GM18858 (cell line): ENCODE results near the gene GPALPP1.
"Not testable (repeated sequence)": the region's sequence is repeated elsewhere in the genome, so short reads cannot be mapped to it uniquely, and the experiment has no call there.

Source experiments
- ATAC-seq: cut with Tn5 transposase; IDR thresholded peaks from one replicate; pipeline ENCODE4 v1.9.1; 2021; ENCODE audit not compliant: unreplicated experiment

GPALPP1 gene, protein sequence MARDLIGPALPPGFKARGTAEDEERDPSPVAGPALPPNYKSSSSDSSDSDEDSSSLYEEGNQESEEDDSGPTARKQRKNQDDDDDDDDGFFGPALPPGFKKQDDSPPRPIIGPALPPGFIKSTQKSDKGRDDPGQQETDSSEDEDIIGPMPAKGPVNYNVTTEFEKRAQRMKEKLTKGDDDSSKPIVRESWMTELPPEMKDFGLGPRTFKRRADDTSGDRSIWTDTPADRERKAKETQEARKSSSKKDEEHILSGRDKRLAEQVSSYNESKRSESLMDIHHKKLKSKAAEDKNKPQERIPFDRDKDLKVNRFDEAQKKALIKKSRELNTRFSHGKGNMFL

DNA sequence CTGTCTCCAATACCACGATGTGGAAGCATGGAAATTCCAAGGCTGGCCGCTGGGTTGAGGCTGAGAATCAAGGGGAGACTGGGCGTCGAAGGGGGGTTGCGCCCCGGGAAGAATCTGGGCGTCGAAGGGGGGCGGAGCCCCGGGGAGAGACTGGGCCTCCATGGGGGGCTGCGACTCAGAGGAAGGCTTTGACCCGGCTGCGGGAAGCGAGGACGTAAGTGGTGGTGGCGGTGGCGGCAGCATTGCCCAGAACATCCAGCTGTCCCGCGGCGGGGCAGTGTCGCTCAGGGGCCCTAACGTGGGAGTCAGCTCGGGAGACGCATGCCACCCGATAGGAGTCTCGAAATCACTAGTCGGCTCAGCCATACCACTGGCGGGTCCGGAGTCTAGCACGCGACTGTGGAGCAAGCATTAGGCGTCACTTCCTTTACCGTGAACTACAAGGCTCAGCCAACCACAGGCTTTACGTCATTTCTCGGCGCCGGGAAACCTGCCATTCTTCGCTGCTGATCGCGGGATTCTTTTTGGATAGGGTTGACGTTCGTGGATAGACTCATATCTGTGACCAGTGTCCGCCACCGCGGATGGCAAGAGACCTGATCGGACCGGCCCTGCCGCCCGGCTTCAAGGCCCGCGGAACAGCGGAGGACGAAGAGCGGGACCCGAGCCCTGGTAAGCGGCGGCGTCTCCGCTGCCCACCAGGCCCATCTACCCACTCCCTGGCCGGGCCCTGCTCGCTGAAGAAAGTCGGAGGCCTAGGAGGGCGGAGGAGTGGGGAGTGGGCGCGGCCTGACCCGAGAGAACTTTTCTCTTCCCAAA, at the start of gene GPALPP1, which contains the start of gene NUFIP1:
TSS of gene GPALPP1 (plus strand) at position 468 of the 819 bp plus-strand sequence. CDS start at position 585, 117 bp downstream.
TSS of gene NUFIP1 (minus strand) at position 401 of the 819 bp plus-strand sequence. CDS start at position 366, 35 bp downstream.
- peak; percentile 85 for ATAC-seq

DNA sequence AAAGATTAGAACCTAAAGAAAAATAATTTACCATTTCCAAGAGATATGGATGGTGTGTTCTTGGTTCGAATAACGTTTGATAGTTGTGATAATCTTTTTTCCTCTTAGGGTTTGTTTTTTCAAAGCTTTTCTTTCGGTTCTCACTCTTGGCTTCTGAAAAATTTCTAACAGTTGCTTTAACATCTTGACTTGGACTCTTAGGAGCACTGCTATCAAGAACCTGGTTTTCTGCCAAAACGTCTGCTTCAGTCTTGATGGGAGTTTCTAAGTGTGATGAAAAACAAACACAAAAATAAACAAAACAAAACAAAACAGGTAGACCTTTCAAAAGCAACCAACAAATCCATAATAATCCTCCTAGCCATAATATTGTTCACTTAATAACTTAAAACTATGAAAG, 45.9 kb upstream of the GPALPP1 start:
- ATAC-seq, result not testable (repeated sequence)

DNA sequence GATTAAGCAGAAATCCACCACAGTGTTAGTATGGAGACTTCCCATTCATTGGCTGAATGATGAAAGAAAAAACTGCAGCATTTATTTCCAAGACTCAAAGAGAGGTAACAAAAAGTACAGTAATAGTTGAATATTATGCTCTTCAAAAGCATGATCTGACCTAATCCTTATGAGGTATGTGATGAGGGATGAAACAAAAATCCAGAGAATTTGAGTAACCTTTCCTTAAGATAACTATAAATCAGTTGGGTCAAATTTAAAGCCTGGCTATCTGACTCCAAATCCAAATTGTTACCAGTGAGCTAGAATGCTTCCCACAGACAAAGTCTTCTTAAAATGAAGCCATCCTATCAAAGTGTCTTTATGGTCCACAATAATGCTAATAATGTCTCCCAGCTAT, 38.2 kb upstream of the GPALPP1 start:
- no peak for ATAC-seq

DNA sequence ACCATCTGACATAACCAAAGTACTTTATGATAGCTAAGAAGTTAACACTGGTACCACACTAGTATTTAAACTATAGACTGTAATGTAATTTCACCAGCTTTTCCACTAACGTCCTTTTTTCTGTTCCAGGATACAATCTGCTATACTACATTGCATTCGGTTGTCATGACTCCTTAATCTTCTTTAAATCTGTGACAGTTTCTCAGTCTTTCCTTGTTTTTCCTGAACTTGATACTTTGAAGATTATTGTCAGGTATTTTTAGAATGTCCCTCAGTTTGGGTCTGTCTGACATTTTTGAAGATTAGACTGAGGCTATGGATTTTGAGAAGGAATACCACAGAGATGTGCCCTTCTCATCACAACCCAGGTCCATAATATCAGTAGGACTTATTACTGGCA, 36.7 kb upstream of the GPALPP1 start:
- ATAC-seq, result no peak

DNA sequence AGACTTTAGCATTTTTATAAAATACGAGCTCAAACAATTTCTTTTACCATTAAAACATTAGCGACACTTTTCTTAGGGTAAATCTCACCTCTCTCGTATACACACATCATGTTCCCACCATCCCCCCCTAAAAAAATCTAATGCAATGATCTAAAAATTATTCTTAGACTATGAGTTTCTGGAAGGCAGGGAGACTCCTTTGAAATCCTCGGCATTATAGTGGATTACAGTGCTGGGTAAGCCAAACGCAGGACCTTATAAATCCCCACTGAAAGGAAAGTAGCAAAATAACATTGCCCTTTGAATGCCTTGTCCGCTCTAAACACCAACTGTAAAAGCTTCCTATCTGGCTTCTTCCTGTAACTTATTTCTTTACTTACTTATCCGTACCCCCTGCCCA, 35.1 kb upstream of the GPALPP1 start:
- ATAC-seq, result no peak

DNA sequence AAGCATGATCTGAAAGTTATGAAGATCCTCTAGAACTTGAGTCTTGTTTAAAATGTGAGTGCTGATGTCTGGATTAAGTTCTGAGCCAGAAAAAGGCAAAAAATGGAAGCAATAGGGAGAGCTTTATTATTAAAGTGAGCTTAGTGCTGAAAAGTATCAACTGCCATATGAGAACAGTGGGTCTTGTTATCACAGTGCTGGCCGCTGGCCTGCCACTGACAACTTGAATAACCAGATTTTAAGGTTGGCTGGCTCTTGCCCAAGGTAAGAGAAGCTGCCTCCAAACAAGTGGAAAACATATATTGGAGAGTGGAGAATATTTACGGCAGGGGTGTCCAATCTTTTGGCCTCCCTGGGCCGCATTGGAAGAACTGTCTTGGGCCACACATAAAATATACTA, 33.9 kb upstream of the GPALPP1 start:
- ATAC-seq, result no peak

DNA sequence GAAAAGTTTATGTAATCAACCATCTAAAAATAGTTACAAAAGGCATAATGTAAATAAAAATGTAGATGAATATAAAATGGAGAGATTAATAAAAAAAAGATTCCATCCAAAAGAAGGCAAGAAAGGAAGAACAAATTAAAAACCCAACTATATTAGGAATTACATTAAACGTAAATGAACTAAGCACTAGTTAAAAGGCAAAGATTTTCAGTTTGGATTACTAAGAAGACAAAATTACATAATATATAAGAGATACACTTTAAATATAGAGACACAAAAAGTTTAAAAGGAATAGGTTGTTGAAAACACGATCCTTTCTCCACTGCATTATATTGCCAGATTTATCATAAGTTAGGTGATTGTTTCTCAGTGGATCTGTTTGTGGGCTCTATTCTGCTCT, 27.3 kb upstream of the GPALPP1 start:
- ATAC-seq, result no peak

DNA sequence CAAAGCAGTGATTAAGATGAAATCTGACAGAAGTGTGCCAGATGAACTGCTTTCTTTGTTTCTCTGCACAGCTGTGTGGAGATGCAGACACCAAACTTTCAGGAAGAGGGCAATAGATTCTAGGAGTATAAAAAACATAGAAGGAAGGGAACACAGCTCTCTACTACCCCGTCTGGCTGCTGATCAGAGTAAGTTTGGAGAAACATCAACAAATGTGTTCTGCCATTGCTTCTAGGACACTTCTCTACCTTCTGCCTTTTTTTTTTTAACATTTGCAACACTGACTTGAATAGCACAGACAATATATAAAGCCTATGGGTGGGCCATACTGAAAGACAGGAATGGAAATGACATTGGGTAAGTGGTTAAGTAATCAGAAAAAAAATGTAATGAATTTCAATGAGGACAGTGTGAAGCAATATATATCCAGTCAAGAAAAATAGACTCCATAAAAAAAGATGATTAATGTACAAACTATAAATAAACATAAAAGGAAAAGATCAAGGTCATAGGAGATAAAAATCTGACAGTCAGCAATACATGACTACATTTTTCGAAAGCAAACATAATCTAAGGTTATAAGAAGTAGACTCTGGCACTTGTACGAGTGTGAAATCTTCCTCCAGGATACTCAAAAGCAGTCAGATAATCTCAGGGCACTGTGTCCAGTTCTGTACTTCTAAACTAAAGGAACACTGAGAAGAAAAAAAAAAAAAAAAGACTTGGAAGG, 21.5 kb upstream of the GPALPP1 start:
- ATAC-seq, result no peak

DNA sequence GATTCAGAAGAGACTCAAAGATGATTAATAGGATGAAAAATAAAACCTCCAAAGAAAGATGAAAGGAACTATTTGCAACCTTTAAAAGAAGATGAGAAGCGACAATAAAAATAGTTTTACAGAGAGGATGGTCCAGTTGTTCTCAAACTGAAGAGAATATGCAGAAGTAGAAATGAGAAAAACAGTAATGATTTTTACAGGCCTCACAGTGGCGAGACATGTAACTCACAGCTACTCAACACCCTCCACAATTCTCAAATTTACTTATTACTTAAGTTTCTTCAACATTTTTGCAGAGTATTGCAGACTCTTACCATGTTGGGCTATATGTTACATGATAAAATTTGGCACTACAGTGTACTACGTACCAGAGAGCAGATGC, 20.9 kb upstream of the GPALPP1 start:
- ATAC-seq, result no peak

DNA sequence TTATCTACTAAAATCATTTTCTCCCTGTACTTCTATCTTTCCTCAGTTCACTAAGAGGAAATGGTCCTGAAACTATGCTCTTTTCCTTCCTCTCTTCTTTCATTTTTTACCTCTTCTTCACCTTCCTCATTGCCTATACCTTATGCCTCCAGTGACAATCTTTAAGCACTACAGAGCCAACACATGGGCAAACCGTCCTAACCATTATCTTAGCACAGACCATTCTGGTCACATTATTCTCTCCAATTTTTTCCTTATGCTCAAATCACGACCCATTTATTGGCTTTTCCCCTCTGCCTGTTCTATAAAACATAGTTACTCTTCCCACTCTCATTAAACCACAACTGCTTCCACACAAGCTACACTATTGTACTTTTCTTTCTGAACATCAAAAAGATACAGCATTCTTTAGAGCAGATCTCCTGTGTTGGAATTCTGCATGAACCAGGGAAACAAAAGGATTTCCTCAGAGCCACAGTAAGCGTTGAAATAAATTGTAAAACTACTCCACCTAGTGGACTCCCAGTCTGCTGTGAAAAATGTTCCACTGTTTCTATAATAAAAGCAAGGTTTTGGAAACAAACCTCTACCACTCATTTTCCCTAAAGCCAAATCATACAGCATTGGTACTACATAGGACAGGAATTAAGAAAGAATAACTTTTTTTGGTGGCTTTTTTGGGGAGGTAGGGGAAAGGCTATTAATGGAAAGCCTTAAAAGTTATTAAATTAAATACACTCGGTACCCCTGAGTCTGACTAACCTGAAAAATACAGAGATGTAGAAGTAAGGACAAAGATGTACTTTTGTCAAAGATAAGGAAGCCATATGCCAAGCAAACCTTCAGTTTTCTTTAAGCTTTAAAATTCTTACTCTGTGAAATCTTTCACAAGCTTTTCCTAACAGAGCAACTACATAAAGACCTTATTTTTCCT, 19.5 kb upstream of the GPALPP1 start:
- no peak for ATAC-seq

DNA sequence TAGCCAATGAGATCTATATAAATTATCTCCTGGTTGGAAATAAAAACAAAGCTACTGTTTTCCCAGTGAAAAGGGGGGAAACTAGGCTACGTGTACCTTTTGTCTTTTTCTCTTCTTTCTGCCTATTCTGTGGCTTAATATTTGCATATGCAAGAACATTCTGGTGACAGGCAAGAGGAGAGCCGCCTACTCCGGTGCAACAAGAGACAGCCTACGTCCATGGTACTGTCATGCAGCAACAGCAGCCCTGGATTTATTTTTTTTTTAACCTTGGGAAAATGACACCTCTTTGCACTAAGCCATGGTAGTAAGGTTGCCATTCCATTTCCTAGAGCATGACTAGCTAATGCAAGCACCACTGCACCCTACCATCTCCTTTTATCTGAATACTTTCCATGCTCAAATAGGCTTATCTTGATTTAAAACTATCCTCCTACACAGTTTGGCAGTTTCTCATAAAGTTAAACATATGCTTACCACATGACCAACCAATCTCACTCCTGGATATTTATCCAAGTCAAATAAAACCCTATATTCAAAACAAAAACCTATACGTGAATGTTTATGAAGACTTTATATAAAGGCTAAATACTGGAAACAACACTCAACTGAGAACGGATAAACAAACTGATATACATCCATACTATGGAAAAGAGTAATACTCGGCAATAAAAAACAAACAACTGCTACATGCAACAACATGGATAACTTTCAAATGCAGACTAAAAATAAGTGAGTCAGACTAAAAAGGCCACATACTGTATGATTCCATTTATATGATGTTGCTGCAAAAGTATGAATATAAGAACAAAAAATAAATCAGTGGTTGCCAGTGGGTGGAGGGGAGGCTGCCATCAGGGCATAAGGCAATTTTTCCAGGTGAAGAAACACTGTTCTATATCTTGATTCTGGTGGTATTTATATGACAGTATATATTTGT, 17.4 kb upstream of the GPALPP1 start:
- no peak for ATAC-seq

DNA sequence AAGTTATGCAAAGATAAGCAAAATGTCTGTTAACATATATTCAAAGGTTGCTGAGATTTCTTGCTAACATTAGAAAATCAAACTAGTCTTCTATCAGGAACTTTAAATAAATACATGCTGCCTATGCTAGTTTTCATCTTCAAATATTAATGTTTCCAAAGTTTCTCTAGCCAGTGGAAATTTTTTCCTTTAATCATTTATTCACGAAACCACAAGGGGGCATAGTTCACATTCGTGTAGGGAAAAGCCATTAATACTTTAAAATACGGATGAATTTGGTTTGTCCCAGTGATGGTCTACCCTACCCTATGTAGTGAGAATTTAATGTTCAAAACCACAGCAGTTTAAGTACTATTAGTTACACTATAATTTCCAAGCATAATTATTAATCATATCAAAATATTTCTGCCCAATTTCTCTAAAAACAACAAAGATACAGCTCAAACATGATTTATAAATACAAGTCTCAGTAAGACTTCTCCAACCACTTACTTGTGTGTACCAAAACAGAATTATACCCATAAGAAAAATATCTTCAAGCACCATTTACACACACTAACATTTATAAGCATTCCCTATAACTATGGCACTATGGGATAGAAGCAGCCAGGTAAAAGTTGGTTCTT, 16.3 kb upstream of the GPALPP1 start:
- no peak for ATAC-seq

DNA sequence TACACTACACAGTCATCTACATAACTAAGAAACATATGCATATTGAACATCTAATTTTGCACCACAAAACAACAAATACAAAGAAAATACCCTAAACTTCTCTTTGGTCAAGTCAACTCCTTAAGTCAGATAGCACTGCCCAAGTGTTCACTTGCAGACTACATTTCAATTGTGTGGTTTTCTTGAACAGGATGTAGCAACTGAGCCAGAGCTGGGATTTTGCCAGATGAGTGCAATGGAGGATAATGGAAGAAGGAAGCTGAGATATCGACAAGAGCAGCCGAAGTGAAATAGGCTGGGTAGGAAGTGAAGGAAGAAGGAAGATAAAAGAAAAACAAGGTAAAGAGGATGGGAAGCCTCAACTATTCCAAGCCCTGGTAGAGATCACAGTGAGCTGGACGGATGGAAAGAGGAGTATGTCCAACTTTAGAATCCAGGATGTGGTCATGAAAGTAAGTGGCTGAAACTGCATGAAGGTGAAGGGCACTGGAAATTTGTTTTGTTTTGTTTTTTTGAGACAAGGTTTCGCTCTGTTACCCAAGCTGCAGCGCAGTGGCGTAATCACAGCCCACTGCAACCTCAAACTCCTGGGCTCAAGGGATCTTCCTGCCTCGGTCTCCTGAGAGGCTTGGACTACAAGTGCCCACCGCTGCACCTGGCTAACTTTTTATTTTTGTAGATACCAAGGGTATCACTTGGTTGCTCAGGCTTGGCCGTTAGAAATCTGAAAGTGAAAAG, 15.1 kb upstream of the GPALPP1 start:
- peak; percentile 56 for ATAC-seq

DNA sequence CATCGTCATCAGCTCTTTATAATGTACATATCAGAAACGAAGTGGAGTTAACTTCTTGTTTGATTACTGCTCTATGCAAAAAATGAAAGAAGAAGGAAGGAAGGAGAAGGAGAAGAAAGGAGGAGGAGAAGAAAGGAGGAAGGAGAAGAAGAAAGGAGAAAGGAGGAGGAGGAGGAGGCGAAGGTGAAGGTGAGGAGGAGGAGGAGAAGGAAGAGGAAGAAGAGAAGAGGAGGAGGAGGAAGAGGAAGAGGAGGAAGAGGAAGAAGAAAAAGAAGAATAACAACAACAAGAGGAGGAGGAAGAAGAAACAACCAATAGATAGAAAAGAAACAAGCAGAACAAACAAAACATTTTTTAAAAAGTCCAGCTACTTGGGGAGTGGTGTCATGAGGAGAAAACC, 13.1 kb upstream of the GPALPP1 start:
- ATAC-seq, result no peak

DNA sequence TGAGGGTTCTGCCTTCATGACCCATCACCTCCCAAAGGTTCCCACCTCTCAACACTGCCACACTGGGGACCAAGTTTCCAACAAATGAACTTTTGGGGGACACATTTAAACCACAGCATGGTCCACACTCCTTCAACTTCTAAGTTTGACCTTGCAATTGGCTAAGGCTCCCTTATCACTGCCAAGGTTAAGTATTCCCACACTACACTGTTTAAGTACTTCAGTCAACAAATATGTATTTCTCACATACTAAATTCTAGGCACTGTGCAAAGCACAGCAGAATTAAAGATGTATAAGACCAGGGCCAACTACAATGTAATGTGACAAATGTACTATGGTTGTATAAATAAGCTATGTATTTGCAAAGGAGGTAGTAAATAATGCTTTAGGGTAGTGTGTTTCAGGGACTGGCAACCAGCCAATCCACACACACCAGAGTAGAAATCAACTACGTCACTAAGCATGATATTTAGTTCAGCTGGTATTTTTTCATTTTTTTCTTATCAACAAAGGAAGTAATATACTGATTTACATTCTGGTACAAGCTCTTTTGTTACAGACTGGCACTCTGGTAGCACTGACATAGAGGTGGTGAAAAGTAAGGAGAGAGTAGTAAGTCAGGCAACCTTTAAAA, 12.3 kb upstream of the GPALPP1 start:
- no peak for ATAC-seq

DNA sequence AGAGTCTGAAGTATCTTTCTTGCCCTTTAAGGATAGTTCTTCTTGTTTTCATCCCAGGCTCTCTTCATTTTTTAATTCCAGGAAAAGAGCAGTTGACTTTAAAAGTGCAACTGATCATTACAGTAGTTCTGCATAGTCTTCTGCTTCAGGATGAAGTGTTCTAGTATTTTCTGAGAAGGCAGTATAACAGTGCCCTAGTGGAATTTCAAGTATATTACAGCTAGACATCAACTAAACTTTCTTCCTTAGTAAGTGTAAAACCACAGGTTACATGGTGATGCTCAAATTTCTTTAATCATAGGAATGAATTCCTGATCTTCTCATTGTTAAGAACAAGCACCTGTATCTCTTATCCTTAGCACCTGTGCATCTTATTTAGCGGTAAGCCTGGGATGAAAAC, 11.0 kb upstream of the GPALPP1 start:
- ATAC-seq, result no peak

DNA sequence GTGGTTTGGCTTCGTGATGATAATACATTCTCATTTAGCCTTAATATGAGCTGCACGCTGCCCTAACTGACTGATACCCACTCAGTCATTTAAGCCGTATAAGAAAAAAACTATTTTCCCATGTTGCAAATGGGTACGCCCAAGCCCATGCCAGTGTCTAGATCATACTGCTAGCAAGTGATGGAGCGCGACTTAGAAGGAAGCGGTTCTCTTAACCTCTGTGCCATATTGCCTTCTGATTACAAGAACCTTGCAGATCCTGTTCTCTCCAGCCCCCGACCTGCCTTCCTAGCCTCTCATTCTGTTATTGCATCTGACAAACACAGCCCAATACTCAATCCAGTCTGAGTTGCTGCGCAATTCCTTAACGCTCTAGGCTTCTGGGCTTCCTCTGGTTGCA, 603 bp downstream of the GPALPP1 start:
- ATAC-seq, result no peak

DNA sequence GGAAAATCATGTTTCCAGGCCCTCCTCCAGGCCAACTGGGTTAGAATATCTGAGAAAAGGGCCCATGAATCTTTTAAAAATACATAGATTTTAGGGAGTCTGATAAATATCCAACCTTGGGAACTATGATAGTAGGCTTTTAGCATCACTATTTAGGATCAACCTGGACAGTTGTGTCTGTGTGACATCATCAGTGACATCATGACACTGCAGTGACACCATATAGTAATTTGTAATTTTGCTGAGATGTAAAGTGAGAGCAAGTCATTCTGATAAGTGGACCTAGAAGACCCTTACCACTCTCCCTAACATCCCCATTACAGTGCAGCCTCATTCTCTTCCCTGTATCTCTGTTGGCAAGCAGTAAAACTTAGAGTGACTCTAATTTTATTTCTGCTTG, 14.1 kb downstream of the GPALPP1 start:
- ATAC-seq, result no peak
